Medulla oblongata (tissue), 1 donor: ENCODE data around the gene ZNF608.

Experiments used
- DNase-seq: peaks from one replicate; pipeline ENCODE4 v3.0.0-alpha.2; 2015; ENCODE audit errors: extremely low spot score

ZNF608 gene

GRCh38 chr5:124737651-124738050, 8.8 kb downstream of the ZNF608 start:
- DNase-seq: no peak

GRCh38 chr5:124736805-124737188, 9.6 kb downstream of the ZNF608 start:
- no peak for DNase-seq

GRCh38 chr5:124736082-124736804, 10.2 kb downstream of the ZNF608 start:
- no peak for DNase-seq

DNA sequence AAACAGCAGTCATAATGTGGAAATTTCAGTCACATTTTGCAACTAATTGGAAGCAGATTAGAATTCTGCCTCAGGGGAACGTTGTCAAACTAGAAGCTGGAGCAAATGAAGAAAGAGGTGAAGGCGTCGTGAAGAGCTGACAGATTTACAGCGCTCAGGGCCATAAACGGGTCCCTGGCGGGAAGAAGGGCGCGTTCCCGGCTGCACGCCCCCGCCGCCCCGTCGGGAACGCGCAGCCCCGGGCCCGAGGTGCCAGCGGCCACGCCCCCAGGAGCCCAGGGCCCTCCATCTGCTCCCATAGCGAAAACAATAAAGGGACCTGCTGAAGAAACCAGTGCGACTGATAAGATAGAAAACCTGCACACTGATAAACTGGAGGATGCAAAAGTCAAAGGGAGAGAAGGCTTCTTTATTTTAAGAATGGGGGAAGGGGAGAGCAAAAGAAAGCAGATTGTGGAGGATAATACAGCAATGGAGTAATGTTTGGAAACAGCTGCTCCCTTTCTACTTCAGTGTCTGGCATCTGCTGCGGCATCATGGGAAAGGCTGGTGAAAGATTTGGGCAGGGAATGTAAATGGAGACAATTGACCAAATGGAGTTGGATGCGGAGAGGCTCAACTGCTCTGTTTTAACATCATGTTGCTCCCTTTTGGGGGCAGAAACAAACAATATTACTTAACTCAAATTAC, 11.1 kb downstream of the ZNF608 start:
- peak; percentile 57 for DNase-seq

GRCh38 chr5:124734574-124735168, 11.8 kb downstream of the ZNF608 start:
- DNase-seq: no peak

DNA sequence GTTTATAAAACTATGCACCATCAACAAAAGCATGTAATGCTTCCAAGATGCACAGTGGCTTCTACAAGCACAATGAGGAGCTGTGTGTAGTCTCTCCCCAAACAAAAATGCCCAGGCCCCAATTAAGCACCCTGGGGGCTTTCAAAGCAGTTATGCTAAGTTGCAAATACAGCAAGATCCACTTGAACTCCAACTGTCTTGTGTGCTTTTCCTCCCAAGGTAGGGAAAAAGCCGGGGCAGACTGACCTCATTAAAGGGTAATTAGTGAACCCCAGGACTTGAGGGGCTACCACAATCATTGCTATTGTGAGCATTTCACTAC, 13.1 kb downstream of the ZNF608 start:
- DNase-seq: no peak

- peak; percentile 54 for DNase-seq
These were observed 13.8 kb downstream of the ZNF608 start for GRCh38 chr5:124732428-124733328.

GRCh38 chr5:124730381-124730780, 16.1 kb downstream of the ZNF608 start:
- DNase-seq: no peak

DNA sequence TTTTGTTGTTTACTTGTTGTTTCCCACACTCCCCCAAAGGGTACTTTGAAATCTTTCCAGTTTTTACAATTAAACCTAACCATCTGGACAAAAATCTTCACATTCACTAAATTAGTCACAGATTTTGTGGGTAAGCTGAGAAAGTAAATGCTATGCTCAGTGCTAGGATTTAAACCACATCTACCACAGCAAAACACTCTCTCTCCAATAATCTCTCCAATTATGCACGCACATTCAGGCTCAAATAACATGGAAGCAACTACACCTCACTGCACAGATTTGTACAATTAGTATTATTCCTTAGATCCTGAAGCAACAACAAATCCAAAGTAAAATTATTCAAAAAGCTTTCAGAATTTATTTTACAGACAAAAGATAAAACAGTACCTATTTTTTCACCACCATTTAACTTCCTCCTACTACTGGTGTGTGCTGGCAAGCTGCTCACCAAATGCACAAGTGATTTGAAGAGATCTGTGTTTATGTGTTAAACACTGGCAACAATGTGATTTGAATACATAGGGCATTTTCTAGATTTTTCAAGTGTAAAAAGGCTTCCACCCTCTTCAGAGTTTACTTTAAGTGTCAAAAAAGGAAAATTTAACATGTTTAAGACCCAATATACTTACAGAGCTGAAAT, 16.6 kb downstream of the ZNF608 start:
- no peak for DNase-seq

GRCh38 chr5:124728968-124729332, 17.5 kb downstream of the ZNF608 start:
- DNase-seq: no peak

GRCh38 chr5:124728331-124728967, 18.0 kb downstream of the ZNF608 start:
- no peak for DNase-seq

GRCh38 chr5:124726631-124727362, 19.6 kb downstream of the ZNF608 start:
- DNase-seq: no peak

- DNase-seq: no peak
These were observed 20.7 kb downstream of the ZNF608 start for GRCh38 chr5:124725622-124726258.

DNA sequence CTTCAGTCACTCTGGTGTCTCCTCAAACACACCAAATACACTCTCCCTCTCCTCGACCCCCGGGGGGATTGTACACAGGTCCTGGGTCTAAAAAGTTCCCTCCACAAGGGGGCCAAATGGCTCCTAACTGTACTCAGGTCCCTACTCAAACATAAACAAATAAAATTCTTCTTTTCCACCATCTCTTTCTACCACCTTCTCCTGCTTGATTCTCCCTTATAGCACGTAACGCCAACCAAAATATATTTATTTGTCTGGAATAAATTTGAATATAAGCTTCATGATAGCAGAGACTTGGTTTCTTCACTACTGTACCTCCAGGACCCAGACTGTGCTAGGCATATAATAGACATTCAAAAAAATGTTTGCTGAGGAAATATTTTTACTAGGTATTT, 21.4 kb downstream of the ZNF608 start:
- no peak for DNase-seq

- no peak for DNase-seq
These were observed 21.9 kb downstream of the ZNF608 start for GRCh38 chr5:124724357-124725039.

GRCh38 chr5:124721229-124721735, 25.2 kb downstream of the ZNF608 start:
- no peak for DNase-seq

- DNase-seq: no peak
These were observed 25.8 kb downstream of the ZNF608 start for GRCh38 chr5:124720593-124720992.

DNA sequence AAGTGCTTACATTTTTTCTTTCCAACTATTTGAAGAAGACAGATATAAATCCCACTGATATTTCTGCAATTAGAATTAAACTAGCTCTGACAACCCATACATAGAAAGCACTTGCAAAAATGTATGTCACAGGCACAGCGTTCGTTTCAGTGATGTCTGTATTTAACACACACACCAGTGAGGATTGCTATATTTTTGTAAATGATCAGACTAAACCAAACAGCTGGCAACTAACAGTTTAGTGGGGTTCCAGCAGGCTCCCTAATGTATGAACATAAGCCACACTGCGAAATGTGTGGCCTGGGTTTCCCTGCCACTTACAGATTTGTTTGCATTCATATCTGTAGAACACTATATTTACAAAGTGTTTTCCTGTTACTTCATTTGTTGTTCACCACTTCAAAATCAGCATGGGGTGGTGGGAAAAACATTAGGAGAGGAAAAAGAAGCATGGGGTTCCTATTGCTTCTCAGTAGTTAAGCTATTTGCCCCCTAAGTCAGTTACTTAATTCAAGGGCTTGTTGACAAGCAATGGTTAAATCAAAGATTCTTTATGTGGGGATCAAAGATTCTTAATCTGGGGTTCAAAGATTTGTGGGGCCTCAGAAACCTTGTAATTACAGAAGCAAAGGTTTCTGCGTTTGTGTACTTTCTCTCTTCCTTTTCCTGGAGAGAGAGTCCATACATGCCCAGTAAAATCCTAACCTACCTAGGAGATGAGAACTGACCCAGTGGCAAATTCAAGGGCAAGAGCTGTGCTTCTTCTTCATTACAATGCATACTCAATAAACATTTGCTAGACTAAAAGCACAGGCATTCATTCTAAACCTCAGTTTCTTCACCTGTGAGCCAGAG, 27.1 kb downstream of the ZNF608 start:
- DNase-seq: no peak
